Adrenal gland (tissue), 12 donors: ENCODE results near the gene RPL36AL. TPM values are rescaled to one million over a fixed set of nuclear protein-coding genes. Genes with fewer than 3 reads are reported as not detected.
"Not testable (repeated sequence)": the region's sequence is repeated elsewhere in the genome, so short reads cannot be mapped to it uniquely, and the experiment has no call there.

Experiments used
- DNase-seq, 7 donors: peaks; one replicate each; pipeline ENCODE4 v3.0.0-alpha.2; 2019 to 2020
- H3K27ac ChIP-seq, 5 donors: fragments of 200-600 bp; sonication (generic) in 4 of 5; 1 replicate in 3 of 5; 2 replicates in 2 of 5; pipeline versions ENCODE4 v1.5.1 to v1.8.0; 2016 to 2020; ENCODE audit warnings: mild to moderate bottlenecking in 1 of 5
- H3K27me3 ChIP-seq: fragments of 200-600 bp; 2 replicates; pipeline ENCODE4 v1.8.0; 2021
- H3K36me3 ChIP-seq, 2 donors: fragments of 200-600 bp; replicated peaks in 1 of 2; 1 replicate in 1 of 2; 2 replicates in 1 of 2; pipeline versions ENCODE4 v1.5.1 to v1.8.0; 2018 to 2022
- H3K4me1 ChIP-seq, 2 donors: fragments of 200-600 bp; replicated peaks in 1 of 2; 1 replicate in 1 of 2; 2 replicates in 1 of 2; pipeline versions ENCODE4 v1.5.1 to v1.8.0; 2018 to 2021
- H3K4me3 ChIP-seq, 4 donors: fragments of 200-600 bp; sonication (generic) in 3 of 4; one replicate each; pipeline ENCODE4 v1.5.1; 2016 to 2018
- H3K9me3 ChIP-seq, 3 donors: fragments of 200-600 bp; sonication (generic) in 1 of 3; replicated peaks in 1 of 3; 1 replicate in 2 of 3; 2 replicates in 1 of 3; pipeline versions ENCODE4 v1.5.1 to v1.8.0; 2016 to 2021
- CTCF ChIP-seq, 6 experiments: fragments of 450-650 bp in 4 of 6; fragments of 200-600 bp in 2 of 6; sonication (generic) in 1 of 6; IDR thresholded peaks; 1 replicate in 5 of 6; 2 replicates in 1 of 6; pipeline versions ENCODE4 v1.5.1 to v1.8.0; 2016 to 2021; ENCODE audit warnings: antibody characterized with exemption in 6 of 6, mild to moderate bottlenecking in 2 of 6, moderate library complexity in 1 of 6
- POLR2A ChIP-seq, 2 donors: fragments of 450-650 bp; IDR thresholded peaks; one replicate each; pipeline ENCODE4 v1.6.1; 2017; ENCODE audit warnings: antibody characterized with exemption in 2 of 2, mild to moderate bottlenecking in 2 of 2, moderate library complexity in 1 of 2
- WGBS, 4 donors: extraction: QIAGEN DNeasy Blood & Tissue Kit in 2 of 4; methylation state at CpG; one replicate each; pipeline versions ENCODE4 v1.1.5 to v1.1.7; 2013 to 2017; 5-methylcytosine and 5-hydroxymethylcytosine counted together
- intact Hi-C, 2 donors: fragments of 100-400 bp; cut with DNase I; formaldehyde crosslinking; loops; one replicate each; pipeline versions ENCODE4 v1.14.1 to v1.15.0; 2022 to 2023
- polyA plus RNA-seq, 3 donors: library from polyadenylated mRNA; stranded (reverse); fragments of 200-250 nt in 2 of 3; fragments of 350-450 nt in 1 of 3; fragmentation: Illumina TruSeq in 1 of 3; extraction: RNeasy Lipid Tissue Mini Kit (QIAGEN cat#74804) in 1 of 3; gene quantifications; one replicate each; pipeline ENCODE4 v1.2.3, GENCODE V29; 2013 to 2014
- total RNA-seq, 9 donors: library from RNA; depleted of rRNA in 4 of 9; stranded (reverse); fragments of >200 nt in 4 of 9; fragments of 120-200 nt in 1 of 9; fragmentation: NEBNext Ultra II Directional in 1 of 9; extraction: Animal tissue kit (Norgen Biotek cat#: 25700) in 1 of 9; gene quantifications; one replicate each; pipeline versions ENCODE4 v1.1.0 to v1.2.4, GENCODE V29; 2013 to 2023
- donor health status: healthy with polysubstance abuse.
- donor health status: Bipolar disorder and iron deficiency.
- donor health status: DM: yes; HTN: yes; CAD: no.
- donor health status: DM: no; HTN: no; CAD: no.
- donor health status: DM: no; HTN: no; CAD: no.
- donor health status: DM: yes; HTN: yes; CAD: no.

The RPL36AL gene
- total and polyA plus RNA-seq, 12 donors, result 191 to 705 (median 279) TPM

- TF ChIP-seq CTCF (IDR thresholded peaks at IDR 0.05), result no peak
- TF ChIP-seq POLR2A (IDR thresholded peaks at IDR 0.05), result peak; percentile 88 to 96
- intact Hi-C loops, result no loop called here
- Histone ChIP-seq H3K36me3 (peaks cover 0 to 22% of the 10 kb centered on the region in 2 donors), H3K27me3 (no peaks in the 10 kb centered on the region), H3K27ac (peak within 1 kb of the TSS; percentile 79 to 97 (median 83)), H3K9me3 (no peaks in the 10 kb centered on the region), H3K4me3 (peak within 1 kb of the TSS; percentile 24 to 99 (median 75)), H3K4me1 (peaks cover 13 to 32% of the 10 kb centered on the region in 2 donors)
- WGBS, 4 donors, result 0 to 1% (median 0%) methylated on average over 10 to 55 of the region's 55 CpGs
- DNase-seq, result peak; percentile 97 to 100 (median 99)
These were observed 34.4 kb downstream of the RPL36AL start, which contains the start of gene RPS29 for GRCh38 chr14:49585803-49586672. TSS of gene RPS29 (minus strand) at chr14:49586380. CDS start at chr14:49586346, 34 bp downstream.

- H3K4me1 ChIP-seq, result peaks cover 13 to 32% of the 10 kb centered on the region in 2 donors
- peak overlapping the region in 3 of 5 donors; percentile 79 to 91 (median 83) for H3K27ac ChIP-seq
- intact Hi-C loops, H3K27me3 ChIP-seq, H3K9me3 ChIP-seq: not testable (repeated sequence)
- WGBS, 4 donors, result 13 to 22% (median 14%) methylated on average over 29 to 32 of the region's 32 CpGs
- peaks cover 0 to 22% of the 10 kb centered on the region in 2 donors for H3K36me3 ChIP-seq
- peak overlapping the region in 3 of 4 donors; percentile 24 to 95 (median 55) for H3K4me3 ChIP-seq
- DNase-seq, result peak in 1 of 7 donors; percentile 31
These were observed 35.3 kb downstream of the RPL36AL start for GRCh38 chr14:49584981-49585640.

GRCh38 chr14:49584058-49584457 is 36.4 kb downstream of the RPL36AL start:
- Histone ChIP-seq H3K36me3 (peaks cover 0 to 22% of the 10 kb centered on the region in 2 donors), H3K27ac (no peak overlapping the region), H3K4me3 (no peak overlapping the region), H3K9me3 (no peaks in the 10 kb centered on the region), H3K27me3 (no peaks in the 10 kb centered on the region), H3K4me1 (peaks cover 13 to 32% of the 10 kb centered on the region in 2 donors)
- TF ChIP-seq POLR2A (IDR thresholded peaks at IDR 0.05) (no peak), CTCF (IDR thresholded peaks at IDR 0.05) (no peak)
- WGBS, 4 donors, result 87 to 90% (median 89%) methylated on average over 10 to 11 of the region's 11 CpGs
- intact Hi-C loops, result no loop called here
- no peak for DNase-seq

DNA sequence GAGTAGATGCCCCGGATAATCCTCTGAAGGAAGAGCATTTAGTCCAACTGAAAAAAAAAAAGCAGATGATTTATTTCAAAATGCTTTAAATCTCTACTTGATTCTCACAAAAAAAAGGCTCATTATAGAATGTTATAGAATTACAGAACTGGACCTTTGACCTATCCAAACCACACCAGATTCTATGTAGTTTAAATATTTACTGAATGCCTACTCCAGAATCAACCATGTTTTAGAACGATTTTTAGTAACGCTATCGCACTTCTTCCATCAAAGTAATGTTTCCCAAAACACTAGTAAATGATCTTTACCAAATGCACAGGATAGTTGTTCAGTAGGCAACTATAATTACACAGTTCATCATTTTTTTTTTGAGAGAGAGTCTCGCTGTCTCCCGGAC is 36.8 kb downstream of the RPL36AL start:
- H3K4me3 ChIP-seq, result no peak overlapping the region
- H3K4me1 ChIP-seq, result peaks cover 13 to 33% of the 10 kb centered on the region in 2 donors
- no peak for DNase-seq
- no peaks in the 10 kb centered on the region for H3K27me3 ChIP-seq
- TF ChIP-seq CTCF (IDR thresholded peaks at IDR 0.05), result no peak
- no peak for TF ChIP-seq POLR2A (IDR thresholded peaks at IDR 0.05)
- peaks cover 0 to 22% of the 10 kb centered on the region in 2 donors for H3K36me3 ChIP-seq
- H3K27ac ChIP-seq, result no peak overlapping the region
- H3K9me3 ChIP-seq, result no peaks in the 10 kb centered on the region
- intact Hi-C loops, result no loop called here
- WGBS, 4 donors, result 91 to 95% (median 93%) methylated on average over 6 of the region's 6 CpGs
